HG02759 (cell line): ENCODE measurements around the gene GRHL1.

Source experiments
- ATAC-seq: cut with Tn5 transposase; IDR thresholded peaks from one replicate; pipeline ENCODE4 v1.9.1; 2021; ENCODE audit warnings: mild to moderate bottlenecking, moderate library complexity; ENCODE audit not compliant: unreplicated experiment

The GRHL1 gene

GRCh38 chr2:10036095-10036884 lies 84.8 kb downstream of the GRHL1 start:
- peak; percentile 81 for ATAC-seq

GRCh38 chr2:10038123-10038522 lies 86.6 kb downstream of the GRHL1 start:
- ATAC-seq, result no peak

GRCh38 chr2:10038716-10039115 lies 87.2 kb downstream of the GRHL1 start:
- no peak for ATAC-seq

- ATAC-seq, result no peak
Observed at GRCh38 chr2:10039658-10040410, 88.3 kb downstream of the GRHL1 start.

GRCh38 chr2:10041711-10042110 lies 90.2 kb downstream of the GRHL1 start:
- ATAC-seq, result no peak

- ATAC-seq, result no peak
Observed at GRCh38 chr2:10042301-10043161, 91.0 kb downstream of the GRHL1 start.

GRCh38 chr2:10043256-10043905 lies 91.9 kb downstream of the GRHL1 start, which contains the start of gene KLF11:
KLF11 (plus strand) TSS chr2:10043550; CDS start chr2:10043717, 167 bp downstream.
- peak; percentile 79 for ATAC-seq

- peak; percentile 62 for ATAC-seq
Observed at GRCh38 chr2:10043906-10044601, 92.6 kb downstream of the GRHL1 start.

- no peak for ATAC-seq
Observed at GRCh38 chr2:10045561-10046355, 94.3 kb downstream of the GRHL1 start.

GRCh38 chr2:10046931-10047330 lies 95.4 kb downstream of the GRHL1 start:
- ATAC-seq, result no peak

- ATAC-seq, result no peak
Observed at GRCh38 chr2:10047616-10048500, 96.4 kb downstream of the GRHL1 start.

GRCh38 chr2:10048501-10049171 lies 97.1 kb downstream of the GRHL1 start:
- no peak for ATAC-seq
